ENCODE measurements around the gene SLC26A11.
"Not testable (repeated sequence)": the region's sequence is repeated elsewhere in the genome, so short reads cannot be mapped to it uniquely, and the experiment has no call there.

SLC26A11 gene

DNA sequence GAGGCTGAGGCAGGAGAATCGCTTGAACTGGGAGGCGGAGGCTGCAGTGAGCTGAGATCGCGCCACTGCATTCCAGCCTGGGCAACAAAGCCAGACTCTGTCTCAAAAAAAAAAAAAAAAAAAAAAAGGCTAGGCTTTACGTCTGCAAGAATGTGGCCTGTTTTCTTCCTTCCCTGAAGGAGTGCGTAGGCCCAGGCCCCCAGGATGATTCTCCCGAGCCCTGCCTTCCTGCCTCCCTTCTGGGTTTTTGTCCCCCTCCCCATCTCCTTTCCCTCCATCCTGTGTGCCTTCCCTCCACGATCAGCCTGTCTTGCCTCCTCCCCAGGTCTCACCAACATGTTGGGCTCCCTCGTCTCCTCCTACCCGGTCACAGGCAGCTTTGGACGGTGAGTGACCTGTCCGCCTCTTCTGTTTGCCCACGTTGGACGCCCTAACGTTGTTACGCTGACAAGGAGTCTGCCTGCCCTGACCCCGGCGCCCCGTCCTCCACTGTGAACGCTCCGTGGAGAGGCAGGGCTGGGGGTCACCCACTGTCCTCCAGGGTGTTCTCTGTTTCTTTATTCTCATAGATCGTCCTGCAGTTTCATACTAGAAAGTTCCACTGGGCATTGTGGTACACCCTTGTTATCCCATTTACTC is 24.8 kb downstream of the SLC26A11 start:
- no peak for DNase-seq (ENCODE audit: low spot score)

DNA sequence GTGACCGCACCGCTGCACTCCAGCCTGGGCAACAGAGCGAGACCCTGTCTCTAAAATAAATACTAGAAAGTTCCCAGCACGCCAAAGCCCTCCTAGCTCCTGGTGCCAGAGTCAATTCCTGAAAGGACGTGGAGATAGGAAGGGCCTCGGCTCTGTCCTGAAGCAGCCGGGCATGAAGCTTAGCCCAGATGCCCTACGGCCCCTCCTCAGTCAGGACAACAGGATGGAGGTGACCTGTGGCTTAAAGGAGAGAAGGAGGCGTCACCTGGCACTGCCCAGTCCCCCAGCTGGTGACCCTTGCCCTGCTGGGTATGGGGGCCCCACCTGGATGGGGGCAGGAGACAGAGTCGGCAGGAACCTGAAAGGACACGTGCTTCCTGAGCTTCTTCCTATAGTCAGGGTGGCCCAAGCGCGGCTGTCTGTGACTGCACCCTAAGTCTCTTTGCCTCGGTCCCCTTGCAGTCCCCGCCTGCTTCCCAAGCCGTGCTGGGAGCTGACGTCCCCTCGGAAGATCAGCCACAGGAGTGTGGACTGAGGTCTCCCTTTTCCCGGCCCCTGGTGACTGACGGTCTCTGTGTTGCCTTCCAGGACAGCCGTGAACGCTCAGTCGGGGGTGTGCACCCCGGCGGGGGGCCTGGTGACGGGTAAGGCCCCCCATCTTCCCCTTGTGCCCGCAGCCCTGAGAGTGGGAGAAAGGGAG is 25.5 kb downstream of the SLC26A11 start:
- no peak for DNase-seq (ENCODE audit: low spot score)

DNA sequence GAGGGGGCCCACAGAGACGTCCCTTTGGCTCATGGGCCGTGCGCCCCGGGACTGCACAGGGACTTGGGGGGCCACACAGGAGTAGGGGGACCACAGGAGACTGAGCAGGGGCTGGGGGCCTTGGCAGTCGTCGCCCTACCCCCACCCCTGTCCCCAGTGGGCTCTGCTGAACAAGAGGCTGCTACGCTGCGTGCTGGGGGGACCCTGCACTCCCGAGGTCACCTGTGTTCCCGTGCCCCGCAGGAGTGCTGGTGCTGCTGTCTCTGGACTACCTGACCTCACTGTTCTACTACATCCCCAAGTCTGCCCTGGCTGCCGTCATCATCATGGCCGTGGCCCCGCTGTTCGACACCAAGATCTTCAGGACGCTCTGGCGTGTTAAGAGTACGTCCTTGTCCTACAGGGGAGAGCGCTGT is 26.0 kb downstream of the SLC26A11 start:
- DNase-seq (ENCODE audit: low spot score): no peak

DNA sequence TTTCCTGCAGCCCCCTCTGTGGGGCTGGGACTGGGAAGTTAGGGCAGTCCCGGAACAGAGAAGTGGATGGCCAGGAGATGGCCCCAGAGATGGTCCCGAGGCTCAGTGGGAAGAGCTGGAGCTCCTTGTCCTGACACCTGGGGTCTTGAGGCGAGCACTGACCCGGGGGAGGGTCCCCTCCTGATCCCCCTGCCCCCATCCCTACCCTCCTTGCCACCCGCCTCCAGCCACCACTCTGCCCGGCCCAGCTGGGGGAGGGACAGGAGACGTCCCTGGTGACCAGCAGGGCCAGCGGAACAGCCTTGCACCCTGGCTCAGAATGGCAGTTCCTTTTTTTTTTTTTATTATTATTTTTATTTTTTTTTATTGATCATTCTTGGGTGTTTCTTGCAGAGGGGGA is 26.5 kb downstream of the SLC26A11 start:
- DNase-seq (ENCODE audit: low spot score): no peak

DNA sequence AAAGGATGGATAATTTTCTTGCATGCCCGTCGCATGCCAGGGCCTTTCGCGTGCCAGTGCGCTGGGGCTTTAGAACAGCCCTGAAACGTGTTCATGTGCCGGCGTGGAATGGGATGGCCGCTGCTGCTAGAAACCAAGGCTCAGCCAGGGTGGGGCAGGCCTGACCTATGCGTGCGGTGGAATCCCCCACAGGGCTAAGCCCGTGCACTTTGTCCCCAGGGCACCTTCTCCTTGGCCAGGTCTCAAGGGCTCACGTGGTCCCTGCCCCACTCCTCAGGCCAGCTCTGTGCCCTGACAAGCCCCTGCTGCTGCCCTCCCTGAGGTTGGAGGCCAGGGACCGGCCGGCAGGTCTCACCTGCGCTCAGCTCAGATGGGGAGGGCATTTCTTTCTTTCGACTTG is 27.3 kb downstream of the SLC26A11 start:
- DNase-seq (ENCODE audit: low spot score): no peak

DNA sequence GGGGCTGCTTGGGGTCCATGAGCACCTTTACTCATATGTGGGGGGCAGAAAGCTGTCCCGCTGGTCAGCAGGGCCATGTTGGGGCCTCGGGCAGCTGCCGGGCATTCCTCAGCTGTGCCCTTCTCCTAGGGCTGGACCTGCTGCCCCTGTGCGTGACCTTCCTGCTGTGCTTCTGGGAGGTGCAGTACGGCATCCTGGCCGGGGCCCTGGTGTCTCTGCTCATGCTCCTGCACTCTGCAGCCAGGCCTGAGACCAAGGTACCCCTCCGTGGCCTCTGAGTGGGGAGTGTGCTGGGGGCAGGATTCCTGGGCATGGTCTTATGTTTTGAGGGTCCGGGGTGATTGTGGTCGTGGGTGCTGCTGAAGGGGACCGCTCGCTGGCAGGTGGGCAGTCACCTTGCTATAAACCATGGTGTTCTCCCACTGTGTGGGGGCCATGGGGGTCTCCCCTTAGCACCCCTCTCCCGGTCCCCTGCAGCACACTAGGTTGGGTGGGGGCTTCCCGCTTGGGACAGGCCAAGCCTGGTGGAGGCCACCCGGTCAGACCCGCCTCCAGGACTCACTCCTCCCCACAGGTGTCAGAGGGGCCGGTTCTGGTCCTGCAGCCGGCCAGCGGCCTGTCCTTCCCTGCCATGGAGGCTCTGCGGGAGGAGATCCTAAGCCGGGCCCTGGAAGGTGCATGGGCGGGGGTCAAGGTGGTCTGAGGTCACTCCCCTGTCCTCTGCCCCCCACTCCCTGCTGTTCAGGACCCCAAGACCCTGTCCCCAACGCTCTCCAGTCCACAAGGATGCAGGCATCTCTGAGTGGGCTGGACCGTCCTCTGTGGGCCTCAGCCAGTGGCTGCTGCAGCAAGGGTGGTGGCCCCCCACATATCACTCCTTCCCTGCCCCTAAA is 28.0 kb downstream of the SLC26A11 start:
- DNase-seq (ENCODE audit: low spot score): no peak

DNA sequence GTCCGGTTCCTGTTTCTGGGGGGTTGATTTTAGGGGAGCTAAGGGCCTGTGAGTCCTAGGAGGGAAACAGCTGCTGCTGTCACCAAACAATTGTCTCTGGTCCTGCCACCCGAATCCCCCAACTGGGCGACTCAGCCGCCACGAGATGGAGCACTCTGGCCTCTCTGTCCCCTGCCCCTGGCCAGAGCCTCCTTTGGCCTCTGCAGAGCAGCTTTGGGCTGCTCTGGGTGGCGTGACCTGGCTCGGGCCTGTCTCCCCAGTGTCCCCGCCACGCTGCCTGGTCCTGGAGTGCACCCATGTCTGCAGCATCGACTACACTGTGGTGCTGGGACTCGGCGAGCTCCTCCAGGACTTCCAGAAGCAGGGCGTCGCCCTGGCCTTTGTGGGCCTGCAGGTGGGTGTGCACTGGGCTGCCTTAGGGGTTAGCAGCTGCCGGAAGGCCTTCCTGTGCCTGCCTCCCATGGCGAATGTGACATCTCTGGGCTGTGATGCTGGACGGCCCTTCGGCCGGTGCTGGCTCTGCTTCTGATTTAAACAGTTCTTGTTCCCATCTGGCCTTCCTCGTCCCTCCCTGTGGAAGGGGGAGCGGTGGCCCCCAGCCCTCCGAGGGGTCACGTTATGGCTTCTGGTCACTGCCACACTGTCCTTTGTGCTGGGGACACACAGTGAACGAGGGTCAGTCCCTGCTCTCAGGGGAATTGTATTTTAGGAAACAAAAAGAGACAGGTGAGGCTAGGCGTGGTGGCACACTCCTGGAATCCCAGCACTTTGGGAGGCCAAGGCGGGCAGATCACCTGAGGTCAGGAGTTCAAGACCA is 28.9 kb downstream of the SLC26A11 start:
- no peak for DNase-seq (ENCODE audit: low spot score)

DNA sequence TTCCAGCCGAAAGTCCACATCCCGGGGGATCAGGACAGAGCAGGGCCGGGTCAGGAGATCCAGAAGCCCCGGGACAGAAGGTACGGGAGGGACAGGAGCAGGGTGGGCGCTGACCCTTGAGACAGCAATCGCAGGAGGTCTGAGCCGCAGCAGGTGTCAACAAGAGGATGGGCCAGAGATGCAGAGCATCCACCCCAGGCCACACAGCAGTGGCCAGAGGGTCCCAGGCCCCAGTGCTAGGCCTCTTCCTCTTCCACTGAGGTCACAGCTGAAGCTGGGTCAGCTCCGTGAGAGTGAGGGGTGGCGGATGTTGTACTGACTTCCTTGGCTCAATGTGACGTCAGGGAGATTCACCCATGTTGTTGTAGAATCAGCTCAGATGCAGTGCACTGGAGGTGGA is 31.7 kb downstream of the SLC26A11 start:
- DNase-seq (ENCODE audit: low spot score): no peak

DNA sequence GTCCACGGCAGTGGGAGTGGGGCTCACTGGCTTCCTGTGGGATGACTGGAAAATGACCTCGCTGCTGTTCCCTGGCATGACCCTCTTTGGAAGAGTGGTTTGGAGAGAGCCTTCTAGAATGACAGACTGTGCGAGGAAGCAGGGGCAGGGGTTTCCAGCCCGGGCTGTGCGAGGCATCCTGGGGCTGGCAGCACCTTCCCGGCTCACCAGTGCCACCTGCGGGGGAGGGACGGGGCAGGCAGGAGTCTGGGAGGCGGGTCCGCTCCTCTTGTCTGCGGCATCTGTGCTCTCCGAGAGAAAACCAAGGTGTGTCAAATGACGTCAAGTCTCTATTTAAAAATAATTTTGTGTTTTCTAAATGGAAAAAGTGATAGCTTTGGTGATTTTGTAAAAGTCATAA is 32.6 kb downstream of the SLC26A11 start:
- peak; percentile 78 for DNase-seq (ENCODE audit: low spot score)

DNA sequence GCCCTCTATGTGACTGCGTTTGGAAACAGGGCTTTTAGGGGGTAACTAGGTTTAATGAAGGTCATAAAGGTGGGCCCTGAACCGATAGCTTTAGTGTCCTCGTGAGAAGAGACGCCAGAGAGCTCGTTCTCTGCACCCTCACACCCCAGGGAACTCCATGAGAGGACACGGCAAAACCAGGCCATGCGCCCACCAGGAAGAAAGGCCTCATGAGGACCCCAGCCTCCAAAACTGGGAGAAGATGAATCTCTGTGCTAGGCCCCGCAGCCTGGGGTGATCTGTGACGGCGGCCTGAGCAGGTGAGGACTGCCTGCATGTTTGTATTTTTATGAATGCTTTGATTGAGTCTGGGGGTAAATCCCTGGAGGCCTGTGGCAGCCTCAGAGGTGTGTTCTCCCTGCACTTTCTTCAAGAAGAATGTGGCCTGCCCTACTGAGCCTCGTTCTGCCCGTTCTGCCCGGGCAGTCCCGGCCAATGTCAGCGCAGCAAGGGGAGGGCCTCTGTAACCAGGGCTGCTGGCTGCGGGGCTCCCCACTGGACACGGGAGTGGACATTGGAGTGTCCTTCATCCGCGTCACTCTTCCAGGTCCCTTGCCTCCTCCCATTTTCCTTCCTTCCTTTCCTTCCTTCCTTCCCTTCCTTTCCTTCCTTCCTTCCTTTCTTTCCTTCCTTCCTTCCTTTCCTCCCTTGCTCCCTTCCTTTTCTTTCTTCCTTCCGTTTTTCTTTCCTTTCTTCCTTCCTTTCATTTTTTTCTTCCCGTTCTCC is 33.6 kb downstream of the SLC26A11 start:
- DNase-seq (ENCODE audit: low spot score): peak; percentile 79

DNA sequence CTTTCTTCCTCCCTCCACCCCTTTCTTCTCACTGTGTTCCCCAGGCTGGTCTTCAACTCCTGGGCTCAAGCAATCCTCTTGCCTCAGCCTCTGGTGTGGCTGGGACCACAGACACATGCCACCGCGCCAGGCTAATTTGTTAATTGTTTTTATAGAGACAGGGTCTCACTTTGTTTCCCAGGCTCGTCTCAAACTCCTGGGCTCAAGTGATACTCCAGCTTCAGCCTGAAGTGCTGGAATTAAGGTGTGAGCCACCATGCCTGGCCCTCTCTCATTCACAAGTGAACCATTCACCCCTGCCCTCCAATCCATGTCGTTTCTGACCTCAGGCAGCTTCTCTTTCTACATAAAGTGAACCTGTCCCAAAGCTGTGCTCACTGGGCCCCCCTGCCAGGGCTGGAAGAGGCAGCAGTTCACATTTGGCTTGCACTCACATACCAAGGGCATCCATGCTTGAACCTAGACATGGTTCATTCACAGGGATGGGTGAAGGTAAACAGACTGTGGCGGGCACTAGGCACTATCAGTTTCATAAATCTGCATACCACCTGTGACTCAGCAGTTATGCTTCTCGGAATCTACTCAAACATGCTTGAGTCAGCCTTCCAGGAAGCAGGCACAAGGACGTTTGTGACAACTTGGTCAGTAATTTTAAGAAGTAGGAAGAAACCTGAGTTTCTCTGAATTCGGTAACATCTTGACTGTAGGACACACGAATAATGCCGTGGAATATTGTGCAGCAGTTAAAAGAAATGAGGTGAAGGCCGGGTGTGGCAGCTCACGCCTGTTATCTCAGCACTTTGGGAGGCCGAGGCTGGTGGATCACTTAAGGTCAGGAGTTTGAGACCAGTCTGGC is 34.4 kb downstream of the SLC26A11 start:
- DNase-seq (ENCODE audit: low spot score): peak; percentile 100

DNA sequence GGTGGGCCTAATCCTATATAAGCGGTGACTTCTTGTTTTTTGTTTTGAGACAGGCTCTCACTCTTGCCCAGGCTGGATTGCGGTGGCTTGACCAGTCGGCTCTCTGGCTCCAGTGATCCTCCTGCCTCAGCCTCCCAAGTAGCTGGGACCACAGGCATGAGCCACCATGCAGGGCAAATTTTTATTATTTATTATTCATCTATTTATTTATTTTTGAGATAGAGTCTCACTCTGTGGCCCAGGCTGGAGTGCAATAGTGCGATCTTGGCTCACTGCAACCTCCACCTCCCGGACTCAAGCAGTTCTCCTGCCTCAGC is 35.8 kb downstream of the SLC26A11 start:
- no peak for DNase-seq (ENCODE audit: low spot score)

DNA sequence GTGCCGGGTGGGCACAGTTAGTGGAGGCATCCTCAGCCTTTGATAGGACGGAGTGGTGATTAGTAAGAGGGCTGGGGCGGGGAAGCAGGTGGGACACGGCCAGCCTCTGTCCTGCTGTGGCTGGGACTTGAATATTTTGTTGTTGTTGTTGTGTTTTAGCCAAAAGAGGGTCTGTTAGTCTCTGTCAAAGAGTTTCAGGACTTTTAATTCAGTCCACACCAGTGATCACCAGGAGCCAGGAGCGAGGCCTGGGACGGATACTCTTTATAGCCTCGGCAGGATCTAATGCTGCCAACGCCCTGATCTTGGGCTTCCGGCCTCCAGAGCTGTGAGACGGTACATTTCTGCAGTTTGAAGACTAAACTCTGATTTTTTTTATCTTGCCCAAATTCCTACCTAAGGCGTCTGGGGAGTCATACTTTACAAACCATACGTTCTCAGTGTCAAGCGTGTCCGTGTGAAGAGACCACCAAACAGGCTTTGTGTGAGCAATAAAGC is 37.5 kb downstream of the SLC26A11 start:
- DNase-seq (ENCODE audit: low spot score): no peak

DNA sequence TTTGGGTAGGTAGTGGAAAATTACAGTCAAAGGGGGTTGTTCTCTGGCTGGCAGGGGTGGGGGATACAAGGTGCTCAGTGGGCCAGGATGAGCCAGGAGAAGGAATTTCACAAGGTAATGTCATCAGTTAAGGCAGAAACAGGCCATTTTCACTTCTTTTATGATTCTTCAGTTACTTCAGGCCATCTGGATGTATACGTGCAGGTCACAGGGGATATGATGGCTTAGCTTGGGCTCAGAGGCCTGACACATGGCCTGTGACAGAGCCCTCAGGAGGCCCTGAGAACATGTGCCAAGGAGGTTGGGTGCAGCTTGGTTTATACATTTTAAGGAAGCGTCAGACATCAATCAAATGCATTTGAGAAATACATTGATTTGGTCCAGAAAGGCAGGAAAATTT is 38.1 kb downstream of the SLC26A11 start:
- DNase-seq (ENCODE audit: low spot score): not testable (repeated sequence)

DNA sequence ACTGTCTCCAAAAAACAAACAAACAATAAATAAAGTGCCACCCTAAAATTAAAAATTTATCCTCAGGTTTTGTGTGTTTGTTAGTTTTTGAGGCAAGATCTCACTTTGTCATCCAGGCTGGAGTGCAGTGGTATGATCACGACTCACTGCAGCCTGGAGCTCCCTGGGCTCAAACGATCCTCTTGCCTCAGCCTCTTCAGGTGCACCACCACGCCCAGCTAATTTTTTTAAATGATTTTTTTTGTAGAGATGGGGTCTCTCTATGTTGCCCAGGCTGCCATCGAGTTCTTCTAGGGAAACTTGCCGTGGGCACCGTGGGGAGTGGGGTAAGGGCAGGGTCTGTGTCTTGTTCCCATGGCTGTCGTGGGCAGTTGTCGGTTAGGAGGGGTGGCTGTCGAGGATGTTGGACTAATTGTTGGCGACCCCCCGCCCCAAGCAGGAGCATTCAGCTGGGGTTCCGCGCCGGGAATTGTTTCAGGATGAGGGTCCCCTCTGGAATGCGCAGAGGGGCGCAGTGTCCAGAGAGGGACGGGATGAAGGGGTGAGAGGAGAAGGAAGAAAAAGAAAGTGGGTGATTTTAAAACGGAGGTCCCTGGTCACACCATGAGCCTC is 39.3 kb downstream of the SLC26A11 start:
- DNase-seq (ENCODE audit: low spot score): peak; percentile 39

DNA sequence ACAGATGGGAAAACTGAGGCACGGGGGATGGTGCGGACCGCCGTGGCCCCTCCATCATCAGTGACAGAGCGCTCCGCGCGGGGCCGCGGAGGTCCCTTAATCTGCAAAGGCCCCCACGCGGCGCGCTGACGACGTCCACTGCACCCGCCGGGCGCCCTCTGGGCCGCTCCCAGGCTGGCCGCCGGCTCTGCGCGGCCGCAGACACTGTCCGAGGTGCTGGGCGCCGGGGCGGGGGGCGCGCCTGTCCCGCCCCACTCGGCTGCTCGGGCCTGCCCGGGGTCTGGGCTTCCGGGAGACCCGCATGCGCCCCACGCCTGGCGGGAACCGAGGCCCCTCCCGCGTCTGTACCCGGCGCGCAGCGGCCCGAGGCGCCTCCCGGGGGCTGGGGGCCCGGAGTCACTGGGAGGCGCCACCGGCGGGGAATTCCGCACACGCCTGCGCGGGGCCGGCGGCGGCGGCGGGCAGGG is 39.9 kb downstream of the SLC26A11 start:
- DNase-seq (ENCODE audit: low spot score): peak; percentile 86

DNA sequence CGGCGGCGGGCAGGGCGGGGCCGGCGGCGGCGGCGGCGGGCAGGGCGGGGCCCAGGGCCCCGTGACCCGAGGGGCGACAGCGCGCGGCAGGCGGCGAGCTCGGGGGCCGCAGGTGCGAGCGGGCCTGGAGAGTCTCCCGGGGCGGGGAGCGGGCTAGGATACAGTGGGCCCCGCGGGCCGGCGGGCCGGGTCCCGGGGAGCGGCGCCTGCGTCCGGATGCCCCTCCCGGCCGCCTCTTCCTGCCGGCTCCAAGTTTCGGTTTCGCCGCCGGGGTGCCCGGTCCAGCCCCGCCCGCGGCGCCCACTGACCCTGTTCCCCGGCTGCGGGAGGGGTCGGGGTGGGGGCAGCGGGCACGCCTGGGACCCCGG is 40.5 kb downstream of the SLC26A11 start, which contains the start of gene RNF213:
Gene RNF213 (plus strand): TSS at position 62 of the 368 bp plus-strand sequence. CDS start 2,830 bp downstream, outside the sequence.
- peak; percentile 54 for DNase-seq (ENCODE audit: low spot score)

DNA sequence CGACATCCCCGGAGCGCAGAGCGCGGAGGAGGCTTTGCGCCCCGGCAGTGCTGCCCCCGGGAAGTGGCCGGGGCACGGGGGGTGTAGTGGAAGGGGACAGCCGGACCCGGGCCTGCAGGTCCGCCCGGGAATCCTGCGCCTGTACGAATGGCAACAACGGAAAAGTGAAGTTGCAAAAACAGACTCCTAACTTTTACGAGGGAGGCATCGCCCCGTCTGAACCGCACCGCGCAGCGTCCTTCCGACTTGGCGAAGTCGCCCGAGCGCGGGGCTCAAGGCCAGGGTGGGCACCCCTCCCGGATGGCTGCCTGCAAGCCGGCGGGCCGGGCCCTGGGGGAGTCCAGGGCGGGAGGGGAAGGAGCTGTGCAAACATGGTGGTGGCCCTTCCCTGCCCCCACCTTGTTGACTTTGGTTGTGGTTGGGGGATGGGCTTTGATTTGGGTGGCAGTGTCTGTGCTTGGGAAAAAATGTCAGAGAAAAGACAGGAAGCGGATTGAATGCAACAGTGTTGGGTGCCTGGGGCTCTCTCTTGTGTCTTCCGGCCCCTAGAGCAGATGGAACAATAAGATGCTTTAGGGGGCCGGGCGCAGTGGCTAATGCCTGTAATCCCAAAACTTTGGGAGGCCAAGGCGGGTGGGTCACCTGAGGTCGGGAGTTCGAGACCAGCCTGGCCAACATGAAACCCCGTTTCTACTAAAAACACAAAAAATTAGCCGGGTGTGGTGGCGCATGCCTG is 41.1 kb downstream of the SLC26A11 start:
- DNase-seq (ENCODE audit: low spot score): peak; percentile 71

DNA sequence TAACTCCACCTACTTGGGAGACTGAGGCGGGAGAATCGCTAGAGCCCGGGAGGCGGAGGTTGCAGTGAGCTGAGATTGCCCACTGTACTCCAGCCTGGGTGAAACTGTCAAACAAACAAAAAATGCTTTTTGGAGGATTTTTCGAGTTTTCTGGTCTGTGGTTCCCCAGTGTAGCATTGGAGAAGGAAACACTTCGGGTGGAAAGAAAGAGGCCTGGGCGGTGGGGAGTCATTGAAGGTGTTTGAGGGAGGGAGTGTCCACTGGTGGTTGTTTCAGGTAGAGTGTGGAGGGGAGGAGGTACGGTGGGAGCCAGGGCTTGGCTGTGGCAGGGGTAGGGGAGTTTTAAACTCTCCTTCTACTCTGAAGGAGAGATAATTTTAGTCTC is 41.7 kb downstream of the SLC26A11 start:
- no peak for DNase-seq (ENCODE audit: low spot score)

All from kidney tubule cell (primary cell).